GM19468 (cell line): ENCODE data around the gene CNNM2.

Source experiments
- ATAC-seq: cut with Tn5 transposase; IDR thresholded peaks from one replicate; pipeline ENCODE4 v1.9.1; 2021; ENCODE audit warnings: mild to moderate bottlenecking, moderate library complexity, moderate number of reproducible peaks; ENCODE audit not compliant: unreplicated experiment; ENCODE audit errors: extremely low read depth

CNNM2 gene

GRCh38 chr10:103089493-103089892 lies 171.4 kb downstream of the CNNM2 start:
- ATAC-seq = no peak

- no peak for ATAC-seq
Measured at GRCh38 chr10:103090911-103091310, 172.8 kb downstream of the CNNM2 start.

GRCh38 chr10:103095005-103095404 lies 176.9 kb downstream of the CNNM2 start:
- ATAC-seq = no peak

GRCh38 chr10:103096130-103096529 lies 178.0 kb downstream of the CNNM2 start:
- no peak for ATAC-seq

- no peak for ATAC-seq
Measured at GRCh38 chr10:103098240-103098639, 180.1 kb downstream of the CNNM2 start.

- no peak for ATAC-seq
Measured at GRCh38 chr10:103100620-103101019, 182.5 kb downstream of the CNNM2 start.

GRCh38 chr10:103102195-103102594 lies 184.1 kb downstream of the CNNM2 start:
- no peak for ATAC-seq

GRCh38 chr10:103103989-103104388 lies 185.9 kb downstream of the CNNM2 start:
- ATAC-seq = no peak

- ATAC-seq = no peak
Measured at GRCh38 chr10:103104721-103105120, 186.6 kb downstream of the CNNM2 start.

- ATAC-seq = no peak
Measured at GRCh38 chr10:103105462-103105861, 187.4 kb downstream of the CNNM2 start.

- ATAC-seq = no peak
Measured at GRCh38 chr10:103106539-103106938, 188.4 kb downstream of the CNNM2 start.

- no peak for ATAC-seq
Measured at GRCh38 chr10:103109821-103110220, 191.7 kb downstream of the CNNM2 start.

GRCh38 chr10:103110407-103110806 lies 192.3 kb downstream of the CNNM2 start:
- no peak for ATAC-seq

- ATAC-seq = peak; percentile 29
Measured at GRCh38 chr10:103111031-103111917, 193.2 kb downstream of the CNNM2 start.

GRCh38 chr10:103111918-103112877 lies 194.1 kb downstream of the CNNM2 start:
- ATAC-seq = peak; percentile 26

GRCh38 chr10:103114876-103115275 lies 196.8 kb downstream of the CNNM2 start:
- ATAC-seq = no peak

- no peak for ATAC-seq
Measured at GRCh38 chr10:103117247-103117646, 199.2 kb downstream of the CNNM2 start.

GRCh38 chr10:103120546-103120945 lies 202.5 kb downstream of the CNNM2 start:
- no peak for ATAC-seq

- no peak for ATAC-seq
Measured at GRCh38 chr10:103120977-103121735, 203.1 kb downstream of the CNNM2 start.
